Neural progenitor cell (in vitro differentiated cells): Measurements from ENCODE around the gene DENND2A. TPM values are rescaled to one million over a fixed set of nuclear protein-coding genes. Genes with fewer than 3 reads are reported as not detected.

Experiments used
- DNase-seq: peaks from one replicate; pipeline ENCODE4 v3.0.0-alpha.2; 2016; ENCODE audit warnings: low spot score
- H2AFZ ChIP-seq: fragments of 200-600 bp; sonication (generic); replicated peaks from 2 replicates; pipeline ENCODE4 v1.6.1; 2016; ENCODE audit warnings: antibody characterized with exemption
- H3F3A ChIP-seq: fragments of 200-600 bp; sonication (generic); 2 replicates; pipeline ENCODE4 v1.6.1; 2016; ENCODE audit warnings: antibody characterized with exemption, low read depth
- H3K27ac ChIP-seq: fragments of 200-600 bp; sonication (generic); 2 replicates; pipeline ENCODE4 v1.5.1; 2016; ENCODE audit warnings: mild to moderate bottlenecking
- H3K27me3 ChIP-seq: fragments of 200-600 bp; sonication (generic); 2 replicates; pipeline ENCODE4 v1.6.1; 2016; ENCODE audit warnings: mild to moderate bottlenecking, moderate library complexity
- H3K36me3 ChIP-seq: fragments of 200-600 bp; sonication (generic); 2 replicates; pipeline ENCODE4 v1.5.1; 2016
- H3K4me1 ChIP-seq: fragments of 200-600 bp; sonication (generic); 2 replicates; pipeline ENCODE4 v1.6.1; 2016; ENCODE audit warnings: mixed run types
- H3K4me2 ChIP-seq: fragments of 200-600 bp; sonication (generic); 2 replicates; pipeline ENCODE4 v1.6.1; 2016
- H3K4me3 ChIP-seq: fragments of 200-600 bp; sonication (generic); 2 replicates; pipeline ENCODE4 v1.5.1; 2016
- H3K79me2 ChIP-seq: fragments of 200-600 bp; sonication (generic); 2 replicates; pipeline ENCODE4 v1.6.1; 2016; ENCODE audit warnings: low read depth
- H3K9ac ChIP-seq: fragments of 200-600 bp; sonication (generic); 2 replicates; pipeline ENCODE4 v1.6.1; 2016
- H3K9me3 ChIP-seq: fragments of 200-600 bp; sonication (generic); 2 replicates; pipeline ENCODE4 v1.5.1; 2016; ENCODE audit warnings: low read depth
- H4K20me1 ChIP-seq: fragments of 200-600 bp; sonication (generic); 2 replicates; pipeline ENCODE4 v1.6.1; 2016; ENCODE audit warnings: low read depth
- H3K27ac Mint-ChIP-seq: 3 replicates; pipeline ENCODE4 v1.8.0; 2021; ENCODE audit warnings: mixed read lengths
- H3K27me3 Mint-ChIP-seq: 2 replicates; pipeline ENCODE4 v1.8.0; 2022; ENCODE audit warnings: low read depth, mild to moderate bottlenecking, inconsistent platforms, moderate library complexity, mixed read lengths; ENCODE audit not compliant: insufficient read depth
- H3K36me3 Mint-ChIP-seq: 3 replicates; pipeline ENCODE4 v1.8.0; 2021; ENCODE audit warnings: mixed read lengths
- H3K4me1 Mint-ChIP-seq: 3 replicates; pipeline ENCODE4 v1.8.0; 2021; ENCODE audit warnings: mixed read lengths
- H3K4me3 Mint-ChIP-seq: 3 replicates; pipeline ENCODE4 v1.8.0; 2021; ENCODE audit warnings: mild to moderate bottlenecking, moderate library complexity, mixed read lengths
- H3K9me3 Mint-ChIP-seq: 3 replicates; pipeline ENCODE4 v1.8.0; 2020; ENCODE audit warnings: mixed read lengths
- EZH2 ChIP-seq: fragments of 200-600 bp; sonication (generic); IDR thresholded peaks from 2 replicates; pipeline ENCODE4 v1.6.1; 2017; ENCODE audit warnings: antibody characterized with exemption, mild to moderate bottlenecking, moderate library complexity
- EZH2phosphoT487 ChIP-seq: fragments of 200-600 bp; sonication (generic); IDR thresholded peaks from 2 replicates; pipeline ENCODE4 v1.6.1; 2017; ENCODE audit warnings: antibody characterized with exemption
- total RNA-seq: library from RNA; depleted of rRNA; stranded (reverse); fragments of >200 nt; gene quantifications from 2 replicates; pipeline ENCODE4 v1.2.3, GENCODE V29; 2015; ENCODE audit warnings: low replicate concordance
- TF ChIP-seq, protein P1 (sequence below): fragments of 200-600 bp; sonication (generic); IDR thresholded peaks from 2 replicates; pipeline ENCODE4 v1.5.1; 2017; ENCODE audit warnings: antibody characterized with exemption, mild to moderate bottlenecking

The DENND2A gene
- total RNA-seq, 1 donor from 2014 or later, result 27.0 TPM

DNA sequence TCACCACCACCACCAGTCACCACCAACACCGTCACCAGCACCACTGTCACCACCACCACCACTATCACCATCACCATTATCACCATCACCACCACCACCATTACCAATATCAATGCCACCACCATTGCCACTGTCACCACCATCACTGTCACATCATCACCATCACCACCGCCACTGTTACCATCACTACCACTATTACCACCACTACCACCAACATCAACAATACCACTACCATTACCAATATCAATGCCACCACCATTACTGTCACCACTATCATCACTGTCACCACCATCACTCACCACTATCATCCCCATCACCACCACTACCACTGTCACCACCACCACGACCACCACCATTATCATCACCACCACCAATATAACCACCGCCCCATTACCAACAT, 14.0 kb upstream of the DENND2A start:
- H3K27ac Mint-ChIP-seq, result no peak overlapping the region
- Histone ChIP-seq H3K27me3 (no peaks in the 10 kb centered on the region), H3K9ac (no peak overlapping the region), H3K4me2 (no peak overlapping the region), H3K36me3 (no peaks in the 10 kb centered on the region), H3F3A (no peaks in the 10 kb centered on the region), H3K27ac (no peak overlapping the region), H3K9me3 (no peaks in the 10 kb centered on the region), H2AFZ (no peak overlapping the region), H3K4me3 (no peak overlapping the region), H3K4me1 (no peaks in the 10 kb centered on the region), H3K79me2 (no peaks in the 10 kb centered on the region), H4K20me1 (no peaks in the 10 kb centered on the region)
- no peak overlapping the region for H3K4me3 Mint-ChIP-seq
- no peaks in the 10 kb centered on the region for H3K9me3 Mint-ChIP-seq
- no peaks in the 10 kb centered on the region for H3K36me3 Mint-ChIP-seq
- no peak for DNase-seq
- peaks cover 3% of the 10 kb centered on the region for H3K27me3 Mint-ChIP-seq
- TF ChIP-seq EZH2phosphoT487, result no peak
- TF ChIP-seq, protein P1, sequence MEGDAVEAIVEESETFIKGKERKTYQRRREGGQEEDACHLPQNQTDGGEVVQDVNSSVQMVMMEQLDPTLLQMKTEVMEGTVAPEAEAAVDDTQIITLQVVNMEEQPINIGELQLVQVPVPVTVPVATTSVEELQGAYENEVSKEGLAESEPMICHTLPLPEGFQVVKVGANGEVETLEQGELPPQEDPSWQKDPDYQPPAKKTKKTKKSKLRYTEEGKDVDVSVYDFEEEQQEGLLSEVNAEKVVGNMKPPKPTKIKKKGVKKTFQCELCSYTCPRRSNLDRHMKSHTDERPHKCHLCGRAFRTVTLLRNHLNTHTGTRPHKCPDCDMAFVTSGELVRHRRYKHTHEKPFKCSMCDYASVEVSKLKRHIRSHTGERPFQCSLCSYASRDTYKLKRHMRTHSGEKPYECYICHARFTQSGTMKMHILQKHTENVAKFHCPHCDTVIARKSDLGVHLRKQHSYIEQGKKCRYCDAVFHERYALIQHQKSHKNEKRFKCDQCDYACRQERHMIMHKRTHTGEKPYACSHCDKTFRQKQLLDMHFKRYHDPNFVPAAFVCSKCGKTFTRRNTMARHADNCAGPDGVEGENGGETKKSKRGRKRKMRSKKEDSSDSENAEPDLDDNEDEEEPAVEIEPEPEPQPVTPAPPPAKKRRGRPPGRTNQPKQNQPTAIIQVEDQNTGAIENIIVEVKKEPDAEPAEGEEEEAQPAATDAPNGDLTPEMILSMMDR, result no peak
- TF ChIP-seq EZH2, result no peak
- H3K4me1 Mint-ChIP-seq, result peaks cover 4% of the 10 kb centered on the region

DNA sequence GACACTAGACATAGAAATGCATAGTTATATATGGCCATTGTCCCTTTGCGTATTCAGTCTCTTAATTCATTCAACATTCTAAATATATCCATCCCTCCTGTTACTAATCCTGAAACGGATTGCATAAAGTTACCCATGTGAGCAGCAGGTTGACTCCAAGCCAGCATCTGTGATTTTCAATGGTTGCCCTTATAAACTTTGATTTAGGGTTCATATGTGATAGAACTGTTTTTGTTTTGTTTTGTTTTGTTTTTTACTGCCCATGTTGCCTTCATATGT, 13.4 kb upstream of the DENND2A start:
- Histone ChIP-seq H3K9me3 (no peaks in the 10 kb centered on the region), H3K4me3 (no peak overlapping the region), H2AFZ (no peak overlapping the region), H3K27me3 (no peaks in the 10 kb centered on the region), H3K4me1 (no peaks in the 10 kb centered on the region), H4K20me1 (no peaks in the 10 kb centered on the region), H3K4me2 (no peak overlapping the region), H3K9ac (no peak overlapping the region), H3K36me3 (no peaks in the 10 kb centered on the region), H3K79me2 (no peaks in the 10 kb centered on the region), H3F3A (no peaks in the 10 kb centered on the region), H3K27ac (no peak overlapping the region)
- TF ChIP-seq, protein P1, result no peak
- TF ChIP-seq EZH2phosphoT487, result no peak
- no peak for TF ChIP-seq EZH2
- no peaks in the 10 kb centered on the region for H3K9me3 Mint-ChIP-seq
- peaks cover 7% of the 10 kb centered on the region for H3K4me1 Mint-ChIP-seq
- H3K36me3 Mint-ChIP-seq, result no peaks in the 10 kb centered on the region
- no peak overlapping the region for H3K27ac Mint-ChIP-seq
- no peak overlapping the region for H3K4me3 Mint-ChIP-seq
- H3K27me3 Mint-ChIP-seq, result peaks cover 3% of the 10 kb centered on the region
- no peak for DNase-seq

DNA sequence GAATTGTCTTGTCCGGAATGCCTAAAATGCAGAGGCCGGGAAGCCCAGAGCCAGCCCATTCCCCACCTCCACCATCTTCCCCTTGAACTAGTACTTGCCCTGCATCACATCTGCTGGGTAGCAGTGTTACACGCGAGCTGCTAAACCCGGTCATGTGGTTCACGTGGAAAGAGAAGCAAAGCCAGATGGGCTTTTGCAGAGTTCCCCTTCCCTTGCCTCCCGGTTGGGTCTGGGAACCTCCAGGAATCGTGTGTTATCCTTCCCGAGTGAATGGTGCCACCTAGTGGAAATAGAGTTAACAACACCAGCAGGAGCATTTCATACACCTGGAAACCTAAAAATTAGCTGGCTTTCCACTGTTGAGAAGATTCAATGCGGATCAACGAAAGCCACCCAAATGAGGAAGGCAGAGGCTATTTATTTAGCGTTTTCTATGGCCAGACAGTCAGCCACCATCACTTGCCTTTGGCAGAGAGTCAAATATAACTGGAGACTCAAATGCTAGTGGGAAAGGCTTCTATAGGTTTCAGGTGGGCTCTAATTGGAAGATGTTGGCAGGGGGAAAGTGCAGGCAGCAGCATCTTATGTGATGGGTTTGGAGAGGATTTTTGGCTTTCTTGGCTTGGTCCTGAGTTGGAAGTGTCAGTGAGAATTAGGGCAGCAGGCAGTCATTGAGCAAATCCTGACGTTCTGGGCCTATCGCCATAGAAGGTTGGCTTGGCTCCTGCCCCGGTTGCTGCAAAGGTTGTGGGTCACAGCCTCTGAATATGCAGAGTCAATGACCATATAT, 12.9 kb upstream of the DENND2A start:
- no peaks in the 10 kb centered on the region for H3F3A ChIP-seq
- no peaks in the 10 kb centered on the region for H4K20me1 ChIP-seq
- no peaks in the 10 kb centered on the region for H3K27me3 ChIP-seq
- H3K27me3 Mint-ChIP-seq, result peaks cover 3% of the 10 kb centered on the region
- peak overlapping the region; percentile 19 for H3K27ac Mint-ChIP-seq
- no peak overlapping the region for H3K9ac ChIP-seq
- no peaks in the 10 kb centered on the region for H3K9me3 Mint-ChIP-seq
- H3K9me3 ChIP-seq, result no peaks in the 10 kb centered on the region
- peaks cover 7% of the 10 kb centered on the region for H3K4me1 Mint-ChIP-seq
- no peak overlapping the region for H3K27ac ChIP-seq
- H3K79me2 ChIP-seq, result no peaks in the 10 kb centered on the region
- TF ChIP-seq, protein P1, result peak; percentile 92
- TF ChIP-seq EZH2phosphoT487 (no peak), EZH2 (no peak)
- no peaks in the 10 kb centered on the region for H3K36me3 ChIP-seq
- H3K4me2 ChIP-seq, result no peak overlapping the region
- H3K4me3 ChIP-seq, result no peak overlapping the region
- DNase-seq, result peak; percentile 86
- no peaks in the 10 kb centered on the region for H3K36me3 Mint-ChIP-seq
- H3K4me1 ChIP-seq, result no peaks in the 10 kb centered on the region
- H2AFZ ChIP-seq, result peak overlapping the region; percentile 96
- H3K4me3 Mint-ChIP-seq, result no peak overlapping the region
